Hematopoietic multipotent progenitor cell treated with erythropoietin and hydrocortisone succinate and interleukin-3 and kit ligand, for 17 days (in vitro differentiated cells): ENCODE measurements around the gene SMG5.

ENCODE experiments used
- DNase-seq: peaks from one replicate; pipeline ENCODE4 v3.0.0-alpha.2; 2015; ENCODE audit warnings: low spot score

Gene SMG5

GRCh38 chr1:156214024-156214748 lies 68.4 kb downstream of the SMG5 start:
- DNase-seq = no peak

- no peak for DNase-seq
These were observed 69.0 kb downstream of the SMG5 start for GRCh38 chr1:156213644-156213966.

- DNase-seq = peak; percentile 93
These were observed 69.6 kb downstream of the SMG5 start, which contains the start of gene PMF1 for GRCh38 chr1:156212833-156213643. PMF1 (plus strand) TSS chr1:156213007; CDS start chr1:156213016, 9 bp downstream.

- no peak for DNase-seq
These were observed 70.5 kb downstream of the SMG5 start for GRCh38 chr1:156212130-156212529.

- no peak for DNase-seq
These were observed 71.4 kb downstream of the SMG5 start for GRCh38 chr1:156211243-156211642.

- no peak for DNase-seq
These were observed 77.9 kb downstream of the SMG5 start for GRCh38 chr1:156204686-156205085.

- DNase-seq = no peak
These were observed 79.3 kb downstream of the SMG5 start for GRCh38 chr1:156203331-156203730.

GRCh38 chr1:156200044-156200443 lies 82.6 kb downstream of the SMG5 start:
- DNase-seq = no peak
